ENCODE measurements around the gene NEK11. TPM values are rescaled to one million over a fixed set of nuclear protein-coding genes. Genes with fewer than 3 reads are reported as not detected.
A peak's percentile ranks its signal among the peaks of the same experiment; 100 is the strongest.

The NEK11 gene
- total and polyA plus RNA-seq, 9 of the 15 experiments (the other 6 are each of a cell fraction or from before 2014, with no cell fraction given): 0.28 to 1.5 (median 0.87) TPM

DNA sequence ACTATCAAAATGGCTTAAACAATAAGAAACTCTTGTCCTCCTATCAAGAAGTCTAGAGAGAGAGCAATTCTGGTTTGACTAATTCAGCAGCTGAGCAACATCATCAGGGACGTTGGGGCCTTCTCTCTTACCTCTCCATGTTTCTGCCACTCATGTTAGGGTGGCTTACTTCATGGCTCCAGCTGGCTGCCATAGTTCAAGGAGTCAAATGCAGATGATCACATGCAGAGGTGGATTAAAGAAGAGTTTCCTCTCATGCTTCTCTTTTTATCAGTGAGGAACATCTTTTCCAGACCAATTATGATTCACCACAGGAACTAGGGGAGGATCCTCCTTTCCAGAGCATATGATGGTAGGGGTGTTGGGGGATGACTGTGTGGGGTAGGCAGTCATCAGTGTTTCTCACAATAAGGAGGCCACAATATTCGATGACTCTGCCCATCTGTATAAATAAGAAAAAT lies 45.5 kb downstream of the NEK11 start (continued):
- TF ChIP-seq, protein P1, sequence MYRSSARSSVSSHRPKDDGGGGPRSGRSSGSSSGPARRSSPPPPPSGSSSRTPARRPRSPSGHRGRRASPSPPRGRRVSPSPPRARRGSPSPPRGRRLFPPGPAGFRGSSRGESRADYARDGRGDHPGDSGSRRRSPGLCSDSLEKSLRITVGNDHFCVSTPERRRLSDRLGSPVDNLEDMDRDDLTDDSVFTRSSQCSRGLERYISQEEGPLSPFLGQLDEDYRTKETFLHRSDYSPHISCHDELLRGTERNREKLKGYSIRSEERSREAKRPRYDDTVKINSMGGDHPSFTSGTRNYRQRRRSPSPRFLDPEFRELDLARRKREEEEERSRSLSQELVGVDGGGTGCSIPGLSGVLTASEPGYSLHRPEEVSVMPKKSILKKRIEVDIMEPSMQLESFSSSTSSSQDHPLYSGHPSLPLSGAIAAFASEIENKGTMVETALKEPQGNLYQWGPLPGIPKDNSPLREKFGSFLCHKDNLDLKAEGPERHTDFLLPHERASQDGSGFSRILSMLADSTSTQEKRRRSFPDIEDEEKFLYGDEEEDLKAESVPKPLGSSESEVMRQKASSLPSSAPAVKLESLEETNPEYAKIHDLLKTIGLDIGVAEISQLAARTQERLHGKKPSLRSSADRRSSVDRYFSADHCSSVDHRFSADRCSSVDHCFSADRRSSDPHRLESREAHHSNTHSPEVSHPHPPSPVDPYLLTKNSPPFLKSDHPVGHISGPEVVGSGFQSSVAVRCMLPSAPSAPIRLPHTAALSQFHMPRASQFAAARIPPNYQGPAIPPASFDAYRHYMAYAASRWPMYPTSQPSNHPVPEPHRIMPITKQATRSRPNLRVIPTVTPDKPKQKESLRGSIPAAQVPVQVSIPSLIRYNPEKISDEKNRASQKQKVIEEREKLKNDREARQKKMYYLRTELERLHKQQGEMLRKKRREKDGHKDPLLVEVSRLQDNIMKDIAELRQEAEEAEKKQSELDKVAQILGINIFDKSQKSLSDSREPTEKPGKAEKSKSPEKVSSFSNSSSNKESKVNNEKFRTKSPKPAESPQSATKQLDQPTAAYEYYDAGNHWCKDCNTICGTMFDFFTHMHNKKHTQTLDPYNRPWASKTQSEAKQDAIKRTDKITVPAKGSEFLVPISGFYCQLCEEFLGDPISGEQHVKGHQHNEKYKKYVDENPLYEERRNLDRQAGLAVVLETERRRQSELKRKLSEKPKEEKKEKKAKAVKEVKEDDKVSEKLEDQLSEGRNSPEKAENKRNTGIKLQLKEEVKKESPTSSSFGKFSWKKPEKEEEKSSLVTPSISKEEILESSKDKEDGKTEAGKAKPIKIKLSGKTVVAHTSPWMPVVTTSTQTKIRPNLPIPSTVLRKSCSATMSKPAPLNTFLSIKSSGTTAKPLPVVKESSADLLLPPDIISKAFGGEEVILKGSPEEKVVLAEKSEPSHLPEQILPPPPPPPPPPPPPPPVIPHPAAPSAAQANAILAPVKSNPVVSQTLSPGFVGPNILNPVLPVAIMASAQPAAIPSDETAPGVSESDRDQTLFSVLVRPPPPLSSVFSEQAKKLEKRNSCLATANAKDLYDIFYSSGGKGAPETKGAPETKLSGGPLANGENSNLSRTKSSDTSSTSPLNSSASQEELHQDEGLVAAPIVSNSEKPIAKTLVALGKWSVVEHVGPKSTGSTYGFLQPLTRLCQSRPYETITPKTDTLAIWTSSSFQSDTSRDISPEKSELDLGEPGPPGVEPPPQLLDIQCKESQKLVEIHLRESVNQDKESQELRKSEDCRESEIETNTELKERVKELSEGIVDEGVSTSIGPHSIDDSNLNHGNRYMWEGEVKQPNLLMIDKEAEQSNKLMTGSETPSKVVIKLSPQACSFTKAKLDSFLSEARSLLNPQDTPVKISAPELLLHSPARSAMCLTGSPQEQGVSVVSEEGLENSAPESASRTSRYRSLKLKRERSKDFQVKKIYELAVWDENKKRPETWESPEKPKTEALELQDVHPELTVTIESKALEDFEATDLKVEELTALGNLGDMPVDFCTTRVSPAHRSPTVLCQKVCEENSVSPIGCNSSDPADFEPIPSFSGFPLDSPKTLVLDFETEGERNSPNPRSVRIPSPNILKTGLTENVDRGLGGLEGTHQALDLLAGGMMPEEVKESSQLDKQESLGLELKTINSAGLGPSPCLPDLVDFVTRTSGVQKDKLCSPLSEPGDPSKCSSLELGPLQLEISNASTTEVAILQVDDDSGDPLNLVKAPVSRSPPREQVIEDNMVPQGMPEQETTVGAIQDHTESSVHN (IDR thresholded peaks at IDR 0.05; ENCODE audit: borderline replicate concordance in 1 of 2, low read depth in 1 of 2): peak in 1 of 2 experiments; percentile 85; a peak in 2 of 4 replicates
- TF ChIP-seq EP400 (IDR thresholded peaks at IDR 0.05) (no peak), MCM7 (IDR thresholded peaks at IDR 0.05) (no peak), CXXC5 (CRISPR knock-in tag; IDR thresholded peaks at IDR 0.05) (peak; percentile 34; the same call in 1 of the 2 replicates), U2AF1 (optimal IDR thresholded peaks at IDR 0.05; ENCODE audit: low read depth, low read length) (no peak), NFIC (IDR thresholded peaks at IDR 0.05) (no peak), NELFE (IDR thresholded peaks at IDR 0.05; ENCODE audit: insufficient read depth, insufficient read length) (no peak), RBM25 (IDR thresholded peaks at IDR 0.05; ENCODE audit: low read depth, low read length, severe bottlenecking) (no peak), LEF1 (IDR thresholded peaks at IDR 0.05) (peak; percentile 69), ZFP36 (IDR thresholded peaks at IDR 0.05; ENCODE audit: low read depth, low read length, partially characterized antibody) (no peak), NCOA4 (IDR thresholded peaks at IDR 0.05; ENCODE audit: partially characterized antibody) (no peak), RBM14 (IDR thresholded peaks at IDR 0.05; ENCODE audit: borderline replicate concordance, insufficient read depth, low read depth, low read length) (no peak), BRCA1 (IDR thresholded peaks at IDR 0.05) (no peak), BRCA1 (CRISPR knock-in tag; IDR thresholded peaks at IDR 0.05) (no peak), ZNF143 (CRISPR knock-in tag; IDR thresholded peaks at IDR 0.05) (no peak), ARID2 (IDR thresholded peaks at IDR 0.05) (no peak), MAFK (IDR thresholded peaks at IDR 0.05; ENCODE audit: low read length) (no peak), CBFA2T2 (conservative IDR thresholded peaks at IDR 0.05) (peak; percentile 68)
- TF ChIP-seq, protein P2, sequence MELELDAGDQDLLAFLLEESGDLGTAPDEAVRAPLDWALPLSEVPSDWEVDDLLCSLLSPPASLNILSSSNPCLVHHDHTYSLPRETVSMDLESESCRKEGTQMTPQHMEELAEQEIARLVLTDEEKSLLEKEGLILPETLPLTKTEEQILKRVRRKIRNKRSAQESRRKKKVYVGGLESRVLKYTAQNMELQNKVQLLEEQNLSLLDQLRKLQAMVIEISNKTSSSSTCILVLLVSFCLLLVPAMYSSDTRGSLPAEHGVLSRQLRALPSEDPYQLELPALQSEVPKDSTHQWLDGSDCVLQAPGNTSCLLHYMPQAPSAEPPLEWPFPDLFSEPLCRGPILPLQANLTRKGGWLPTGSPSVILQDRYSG (tag; conservative IDR thresholded peaks at IDR 0.05; ENCODE audit: low read depth): peak; percentile 83
- TF ChIP-seq, protein P3, sequence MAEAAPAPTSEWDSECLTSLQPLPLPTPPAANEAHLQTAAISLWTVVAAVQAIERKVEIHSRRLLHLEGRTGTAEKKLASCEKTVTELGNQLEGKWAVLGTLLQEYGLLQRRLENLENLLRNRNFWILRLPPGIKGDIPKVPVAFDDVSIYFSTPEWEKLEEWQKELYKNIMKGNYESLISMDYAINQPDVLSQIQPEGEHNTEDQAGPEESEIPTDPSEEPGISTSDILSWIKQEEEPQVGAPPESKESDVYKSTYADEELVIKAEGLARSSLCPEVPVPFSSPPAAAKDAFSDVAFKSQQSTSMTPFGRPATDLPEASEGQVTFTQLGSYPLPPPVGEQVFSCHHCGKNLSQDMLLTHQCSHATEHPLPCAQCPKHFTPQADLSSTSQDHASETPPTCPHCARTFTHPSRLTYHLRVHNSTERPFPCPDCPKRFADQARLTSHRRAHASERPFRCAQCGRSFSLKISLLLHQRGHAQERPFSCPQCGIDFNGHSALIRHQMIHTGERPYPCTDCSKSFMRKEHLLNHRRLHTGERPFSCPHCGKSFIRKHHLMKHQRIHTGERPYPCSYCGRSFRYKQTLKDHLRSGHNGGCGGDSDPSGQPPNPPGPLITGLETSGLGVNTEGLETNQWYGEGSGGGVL (CRISPR knock-in tag; IDR thresholded peaks at IDR 0.05): no peak
